Measurements from ENCODE around the gene ITK.

Gene ITK

DNA sequence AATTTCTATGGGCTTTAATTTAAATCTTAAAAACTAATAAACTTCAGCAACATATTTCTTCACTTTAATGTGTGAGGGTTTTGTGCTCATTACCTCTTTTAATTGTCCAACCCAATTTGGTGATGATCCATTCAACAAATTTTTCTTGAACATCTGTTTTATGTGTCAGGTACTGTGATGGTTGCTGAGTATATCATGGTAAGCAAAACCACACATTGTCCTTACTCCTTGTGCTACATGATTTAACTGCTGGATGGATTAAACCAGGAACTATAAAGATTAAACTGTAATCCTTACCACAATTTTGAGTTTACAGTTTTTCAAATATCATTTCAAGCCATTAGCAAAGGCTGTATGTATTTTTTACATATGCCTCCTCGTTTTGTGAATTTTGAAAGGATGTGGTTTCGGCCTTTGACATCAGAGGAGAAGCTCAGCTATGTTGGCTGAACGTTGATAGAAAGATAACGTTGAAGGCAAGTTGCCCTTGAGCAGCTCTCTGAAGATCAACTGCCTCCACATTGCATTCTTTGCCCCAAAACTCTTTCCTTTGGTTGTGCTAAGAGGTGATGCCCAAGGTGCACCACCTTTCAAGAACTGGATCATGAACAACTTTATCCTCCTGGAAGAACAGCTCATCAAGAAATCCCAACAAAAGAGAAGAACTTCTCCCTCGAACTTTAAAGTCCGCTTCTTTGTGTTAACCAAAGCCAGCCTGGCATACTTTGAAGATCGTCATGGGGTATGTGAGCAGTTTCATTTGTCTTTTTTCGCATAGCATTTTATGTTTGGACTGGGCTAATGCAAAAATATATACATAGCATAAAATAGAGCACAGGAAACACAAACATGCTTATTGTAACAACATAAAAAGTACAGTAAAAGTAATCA lies at the start of gene ITK:
Gene ITK, plus strand, starts transcription at position 467 of the 891 bp plus-strand sequence. Its CDS starts 138 bp downstream, at position 605.
- DNase-seq: peak; percentile 85

- no peak for DNase-seq
Measured at GRCh38 chr5:157130925-157131324, 49.7 kb upstream of the ITK start.

DNA sequence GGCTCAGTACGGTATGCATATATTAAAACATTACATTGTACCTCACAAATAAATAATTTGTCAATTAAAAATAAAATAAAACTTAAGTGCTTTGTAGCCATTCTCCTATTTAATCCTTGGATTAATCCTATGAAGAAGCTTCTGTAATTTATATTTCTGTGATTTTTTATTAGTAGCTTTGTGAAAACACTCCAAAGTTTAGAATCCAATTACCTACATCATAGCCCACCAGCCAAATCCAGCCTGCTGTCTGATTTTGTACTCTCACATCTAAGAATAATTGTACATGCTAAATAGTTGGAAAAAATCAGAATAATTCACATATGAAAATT lies 48.4 kb upstream of the ITK start:
- DNase-seq: no peak

GRCh38 chr5:157137691-157138090 lies 42.9 kb upstream of the ITK start:
- DNase-seq: no peak

DNA sequence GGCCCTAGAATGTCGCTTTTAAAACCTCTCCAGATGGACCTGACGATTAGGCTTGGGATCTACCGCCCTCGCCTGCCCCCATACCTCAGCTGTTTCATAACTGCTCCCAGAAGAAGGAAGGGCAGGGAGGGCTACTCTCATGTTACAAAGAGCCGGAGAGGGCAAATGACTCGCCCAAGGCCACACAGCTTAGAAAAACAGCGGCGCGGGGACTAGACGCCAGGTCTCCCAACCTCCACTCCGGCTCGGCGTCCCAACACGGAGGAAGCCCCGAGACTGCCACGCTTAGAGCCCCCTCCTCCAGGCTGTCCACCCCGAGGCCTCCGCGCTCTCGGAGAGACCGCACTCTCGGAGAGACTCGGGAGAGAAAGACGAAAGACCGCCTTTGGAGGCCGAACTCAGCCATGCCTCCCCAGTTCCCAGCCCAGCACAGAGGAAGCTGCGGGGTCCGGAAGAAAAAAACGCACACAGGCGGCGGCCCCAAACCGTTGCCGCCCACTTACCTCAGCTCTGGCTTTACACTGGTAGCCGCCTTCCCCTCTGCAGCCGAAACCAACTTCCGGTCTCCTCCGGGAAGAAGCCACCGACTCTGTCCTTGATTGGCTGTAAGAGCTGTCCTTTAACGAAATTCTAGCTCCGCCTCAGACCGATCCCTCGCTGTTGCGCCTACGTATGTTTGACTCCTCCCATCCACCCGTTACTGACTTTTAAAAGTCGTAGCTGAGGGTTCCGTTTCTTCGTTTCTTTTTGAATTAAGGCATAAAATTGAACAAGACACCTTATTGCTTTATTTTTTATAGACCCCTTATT lies 38.1 kb upstream of the ITK start, which contains the start of gene MED7:
Gene MED7, minus strand, starts transcription at position 549 of the 810 bp plus-strand sequence. CDS start 3,434 bp downstream, outside the sequence.
- DNase-seq: peak; percentile 99

DNA sequence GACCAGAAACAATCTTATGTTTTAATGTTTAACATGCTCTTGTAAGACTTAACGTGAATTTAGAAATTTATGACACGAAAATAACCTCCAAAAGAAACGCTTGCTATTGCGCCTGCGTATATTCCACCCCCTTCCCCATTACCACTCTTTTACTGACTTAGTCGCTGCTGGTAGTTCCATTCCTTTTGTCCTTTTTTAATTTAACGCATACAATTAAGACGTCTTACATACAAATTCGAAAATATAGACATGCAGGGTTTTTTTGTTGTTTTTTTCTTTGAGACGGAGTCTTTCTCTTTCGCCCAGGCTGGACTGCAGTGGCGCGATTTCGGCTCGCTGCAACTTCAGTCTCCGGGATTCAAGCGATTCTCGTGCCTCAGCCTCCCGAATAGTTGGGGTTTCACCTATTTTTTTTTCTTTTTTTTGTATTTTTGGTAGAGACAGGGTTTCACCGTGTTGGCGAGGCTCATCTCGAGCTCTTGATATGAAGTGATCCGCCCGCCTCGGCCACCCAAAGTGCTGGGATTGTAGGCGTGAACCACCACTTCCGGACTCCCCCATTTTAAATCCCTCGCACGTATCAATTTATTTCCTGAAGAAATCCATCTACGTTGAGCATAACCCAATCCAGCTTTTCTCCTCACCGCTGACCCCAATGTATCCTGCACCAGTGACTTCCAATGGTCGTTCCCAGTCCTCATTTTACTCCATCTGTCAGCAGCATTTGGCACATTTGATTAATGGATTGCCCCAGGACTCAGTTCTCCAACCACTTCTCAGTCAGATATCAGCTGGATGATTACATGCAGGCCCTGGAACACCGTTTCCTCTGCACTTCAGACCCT lies 37.3 kb upstream of the ITK start:
- peak; percentile 61 for DNase-seq

GRCh38 chr5:157148734-157149615 lies 31.7 kb upstream of the ITK start:
- DNase-seq: peak; percentile 89

DNA sequence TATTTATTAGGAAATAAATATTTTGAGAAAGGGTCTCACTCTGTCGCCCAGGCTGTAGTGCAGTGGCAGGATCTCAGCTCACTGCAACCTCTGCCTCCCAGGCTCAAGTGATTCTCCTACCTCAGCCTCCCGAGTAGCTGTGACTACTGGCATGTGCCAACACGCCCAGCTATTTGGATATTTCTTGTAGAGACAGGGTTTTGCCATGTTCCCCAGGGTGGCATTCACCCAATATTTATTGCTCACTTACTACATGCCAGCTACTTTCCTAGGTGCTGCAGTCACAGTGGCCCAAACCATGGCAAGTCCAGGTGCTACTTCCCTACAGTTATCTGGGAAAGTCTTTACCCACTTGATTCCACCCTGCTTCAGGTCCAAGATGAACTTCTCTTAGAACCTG lies 29.6 kb upstream of the ITK start:
- DNase-seq: no peak

- peak; percentile 31 for DNase-seq
Measured at GRCh38 chr5:157155297-157155696, 25.3 kb upstream of the ITK start.

- no peak for DNase-seq
Measured at GRCh38 chr5:157157293-157157891, 23.2 kb upstream of the ITK start.

DNA sequence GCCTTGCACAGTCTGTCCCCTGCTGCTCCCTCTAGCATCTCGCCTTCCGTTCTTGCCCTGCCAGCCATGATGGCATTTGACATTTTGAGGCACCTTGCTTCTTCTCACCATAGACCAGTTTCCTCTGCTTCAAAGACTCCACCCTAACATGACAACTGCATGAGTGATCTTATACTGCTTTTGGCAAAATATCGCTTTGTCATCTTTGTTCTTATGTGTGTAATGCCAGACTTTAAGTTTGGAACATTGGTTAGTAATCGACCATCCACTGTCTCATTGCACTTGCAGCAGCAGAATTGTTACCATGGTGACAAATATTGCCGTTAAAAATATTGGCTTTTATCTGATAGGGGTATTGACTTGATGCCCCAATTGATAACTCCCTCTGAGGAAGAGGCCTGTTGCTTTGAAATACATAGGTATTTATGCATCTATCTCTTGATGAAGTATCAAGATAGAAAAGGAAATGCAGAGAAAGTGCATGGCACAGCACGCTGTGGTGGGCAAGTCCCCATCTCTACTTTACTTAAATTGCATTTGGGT lies 21.4 kb upstream of the ITK start:
- DNase-seq: peak; percentile 87

- DNase-seq: peak; percentile 82
Measured at GRCh38 chr5:157160001-157160400, 20.6 kb upstream of the ITK start.

DNA sequence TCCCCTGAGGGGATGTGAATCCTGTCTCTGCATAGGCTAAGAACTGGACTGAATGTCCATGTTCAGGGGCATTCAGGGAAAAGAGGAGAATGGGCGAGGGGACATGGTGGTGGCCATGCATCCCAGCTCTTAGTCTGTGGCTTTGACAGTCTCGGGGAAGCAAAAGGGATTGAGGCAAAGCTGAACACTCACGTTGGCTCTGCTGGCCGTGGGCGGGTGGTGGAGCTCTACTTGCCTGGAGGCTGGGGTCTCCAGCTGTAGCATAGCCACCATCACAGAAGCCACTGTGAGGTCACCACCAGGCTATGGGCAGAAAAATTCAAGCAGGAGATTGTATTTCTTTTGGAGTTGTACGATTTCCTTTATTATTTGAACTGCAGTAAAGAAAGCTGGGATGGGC lies 18.6 kb upstream of the ITK start:
- DNase-seq: no peak

DNA sequence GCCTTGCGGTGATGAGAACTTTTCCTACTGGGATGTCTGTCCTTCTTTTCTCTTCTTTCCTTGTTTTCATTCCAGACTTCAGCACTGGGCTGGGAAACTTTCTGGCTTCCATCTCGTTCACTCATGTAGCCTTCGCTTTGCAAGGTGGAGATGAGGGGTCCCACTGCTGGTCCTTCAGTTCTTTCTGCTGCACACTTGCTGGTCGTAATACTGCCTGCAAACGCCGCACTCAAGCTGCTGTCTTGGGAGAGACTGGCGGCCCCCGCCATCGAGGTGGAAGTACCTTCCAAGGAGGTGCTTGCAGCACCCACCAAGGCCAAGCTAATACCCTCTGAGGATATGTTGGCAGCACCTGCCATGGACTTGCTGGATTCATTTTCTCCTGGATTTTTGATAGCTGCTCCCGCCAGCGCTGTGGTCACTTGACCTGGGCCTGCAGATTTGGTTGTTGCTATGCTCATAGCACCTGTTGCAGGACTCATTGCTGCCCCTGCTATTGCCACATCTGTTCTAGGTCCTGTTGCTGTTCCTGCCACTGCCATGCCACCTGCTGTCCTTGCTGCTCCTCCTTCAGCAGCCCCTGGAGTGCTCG lies 17.6 kb upstream of the ITK start:
- DNase-seq: no peak

GRCh38 chr5:157164521-157164920 lies 16.1 kb upstream of the ITK start:
- no peak for DNase-seq

- no peak for DNase-seq
Measured at GRCh38 chr5:157165261-157165660, 15.4 kb upstream of the ITK start.

DNA sequence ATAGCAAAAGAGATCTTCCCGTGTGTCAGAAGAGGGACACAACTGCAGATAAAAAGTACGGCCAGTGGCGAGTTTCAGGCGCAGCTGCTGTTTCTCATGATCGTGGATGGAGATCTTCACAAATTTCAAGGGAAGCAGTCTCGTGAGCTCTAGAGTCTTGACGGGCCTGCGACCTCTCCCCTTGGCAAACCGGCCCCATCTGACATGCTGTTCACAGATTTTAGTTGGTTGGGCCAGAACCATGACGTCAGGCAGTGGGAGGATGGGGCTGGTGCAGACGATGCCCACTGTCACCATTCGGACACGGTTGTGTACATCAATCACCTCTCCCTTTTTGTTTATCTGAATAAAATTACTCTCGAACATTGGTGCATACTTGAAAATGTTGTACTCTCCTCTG lies 15.0 kb upstream of the ITK start:
- no peak for DNase-seq

DNA sequence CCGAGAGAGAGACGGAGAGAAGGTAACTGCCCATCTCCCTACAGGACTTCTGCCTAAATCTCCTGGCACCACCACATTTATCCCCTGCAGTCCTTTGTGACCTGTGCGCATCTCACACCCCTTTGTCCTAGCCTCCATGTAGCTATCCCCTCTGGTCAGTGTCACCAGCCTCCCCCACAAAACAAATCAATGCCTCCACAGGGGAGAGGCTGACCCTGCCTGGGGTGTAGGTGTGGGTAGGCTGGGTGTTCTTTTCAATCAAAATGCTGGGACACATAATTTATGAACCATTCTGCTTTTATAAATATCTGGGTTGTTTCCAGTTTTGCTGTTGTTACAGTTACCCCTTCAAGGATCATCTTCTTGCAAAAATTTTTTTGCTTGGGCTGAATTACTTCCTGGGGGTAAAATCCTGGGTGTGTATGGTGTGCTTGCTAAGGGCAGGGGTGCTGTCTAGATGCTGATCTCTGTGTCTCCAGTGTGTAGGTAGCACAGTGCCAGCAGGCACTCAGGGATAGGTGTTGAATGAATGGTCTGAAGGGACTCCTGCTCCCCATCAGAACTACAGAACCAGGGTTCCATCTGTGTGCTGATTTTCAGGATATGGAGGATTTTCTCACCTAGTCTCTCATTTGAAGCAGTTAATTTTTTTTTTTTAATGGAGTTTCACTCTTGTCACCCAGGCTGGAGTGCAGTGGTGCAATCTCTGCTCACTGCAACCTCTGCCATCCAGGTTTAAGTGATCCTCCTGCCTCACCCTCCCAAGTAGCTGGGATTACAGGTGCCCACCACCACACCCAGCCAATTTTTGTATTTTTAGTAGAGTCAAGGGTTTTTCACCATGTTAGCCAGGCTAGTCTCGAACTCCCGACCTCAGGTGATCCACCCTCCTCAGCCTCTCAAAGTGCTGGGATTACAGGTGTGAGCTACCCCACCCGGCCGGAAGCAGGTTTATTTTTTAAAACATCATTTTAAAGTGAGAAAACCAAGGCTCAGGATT lies 14.1 kb upstream of the ITK start, which contains the start of gene GARIN3:
Gene GARIN3, minus strand, starts transcription at position 51 of the 1,000 bp plus-strand sequence. CDS start 96 bp downstream, outside the sequence.
- DNase-seq: no peak

- DNase-seq: peak; percentile 57
Measured at GRCh38 chr5:157167214-157167621, 13.4 kb upstream of the ITK start.

Data from CD4-positive, alpha-beta T cell treated with Interleukin-21 for 1 hour (primary cell).